Mammary epithelial cell (primary cell): Measurements from ENCODE around the gene CD81.

Source experiments
- CTCF ChIP-seq, 2 donors: IDR thresholded peaks in 1 of 2; conservative IDR thresholded peaks in 1 of 2; 2 replicates each; pipeline ENCODE4 v1.5.1; 2011 to 2012; ENCODE audit warnings: inconsistent platforms in 2 of 2, low read length in 2 of 2, mild to moderate bottlenecking in 2 of 2, control low read depth in 1 of 2, low read depth in 1 of 2; ENCODE audit not compliant: insufficient read depth in 1 of 2; ENCODE audit errors: extremely low read depth in 1 of 2
- EZH2 ChIP-seq: IDR thresholded peaks from 2 replicates; pipeline ENCODE4 v1.6.1; 2012; ENCODE audit warnings: low read length, inconsistent platforms, borderline replicate concordance

- TF ChIP-seq EZH2 (no peak), CTCF (conservative IDR thresholded peaks at IDR 0.05 in 1 of 2, IDR thresholded peaks at IDR 0.05 in 1 of 2; ENCODE audit: extremely low read depth in 1 of 2, insufficient read depth in 1 of 2, low read depth in 1 of 2, low read length in 2 of 2) (no peak)
Observed at GRCh38 chr11:2441171-2441570, 64.1 kb downstream of the CD81 start.
